NCI-H460 (cell line): Measurements from ENCODE around the gene TPBGL. TPM values are rescaled to one million over a fixed set of nuclear protein-coding genes. Genes with fewer than 3 reads are reported as not detected.

Experiments
- DNase-seq: peaks from one replicate; pipeline ENCODE4 v3.0.0-alpha.2; 2016; ENCODE audit warnings: low read depth; ENCODE audit errors: extremely low read depth
- total RNA-seq: library from RNA; depleted of rRNA; stranded (reverse); fragments of >200 nt; shearing (Covaris generic); gene quantifications from 2 replicates; pipeline ENCODE4 v1.2.3, GENCODE V29; 2014

The TPBGL gene
- total RNA-seq, 1 experiment from 2014 or later, result not detected

- no peak for DNase-seq
Observed at GRCh38 chr11:75244052-75244814, 3.7 kb downstream of the TPBGL start.

- DNase-seq, result no peak
Observed at GRCh38 chr11:75245356-75246005, 4.9 kb downstream of the TPBGL start.

- DNase-seq, result no peak
Observed at GRCh38 chr11:75246006-75246670, 5.6 kb downstream of the TPBGL start.

- no peak for DNase-seq
Observed at GRCh38 chr11:75246671-75247350, 6.2 kb downstream of the TPBGL start.

GRCh38 chr11:75248924-75249256 lies 8.3 kb downstream of the TPBGL start:
- DNase-seq, result no peak

GRCh38 chr11:75249704-75250103 lies 9.1 kb downstream of the TPBGL start:
- no peak for DNase-seq

- DNase-seq, result no peak
Observed at GRCh38 chr11:75254326-75254725, 13.8 kb downstream of the TPBGL start.

GRCh38 chr11:75260396-75261170 lies 20.0 kb downstream of the TPBGL start:
- no peak for DNase-seq

GRCh38 chr11:75261902-75262361 lies 21.4 kb downstream of the TPBGL start:
- no peak for DNase-seq

GRCh38 chr11:75262436-75262835 lies 21.9 kb downstream of the TPBGL start:
- DNase-seq, result no peak

GRCh38 chr11:75262961-75263852 lies 22.6 kb downstream of the TPBGL start:
- no peak for DNase-seq

GRCh38 chr11:75263944-75264349 lies 23.4 kb downstream of the TPBGL start:
- DNase-seq, result no peak

- DNase-seq, result no peak
Observed at GRCh38 chr11:75264356-75264755, 23.8 kb downstream of the TPBGL start.

GRCh38 chr11:75264971-75265370 lies 24.4 kb downstream of the TPBGL start:
- no peak for DNase-seq

- DNase-seq, result no peak
Observed at GRCh38 chr11:75265851-75266531, 25.4 kb downstream of the TPBGL start.

- DNase-seq, result no peak
Observed at GRCh38 chr11:75267171-75267970, 26.8 kb downstream of the TPBGL start.

- DNase-seq, result no peak
Observed at GRCh38 chr11:75268626-75269366, 28.2 kb downstream of the TPBGL start.

GRCh38 chr11:75269367-75269660 lies 28.7 kb downstream of the TPBGL start:
- DNase-seq, result no peak
